Measurements from ENCODE around the gene MGST2. TPM values are rescaled to one million over a fixed set of nuclear protein-coding genes. Genes with fewer than 3 reads are reported as not detected.

Gene MGST2
- total RNA-seq, 1 experiment from 2014 or later = 14.9 TPM

DNA sequence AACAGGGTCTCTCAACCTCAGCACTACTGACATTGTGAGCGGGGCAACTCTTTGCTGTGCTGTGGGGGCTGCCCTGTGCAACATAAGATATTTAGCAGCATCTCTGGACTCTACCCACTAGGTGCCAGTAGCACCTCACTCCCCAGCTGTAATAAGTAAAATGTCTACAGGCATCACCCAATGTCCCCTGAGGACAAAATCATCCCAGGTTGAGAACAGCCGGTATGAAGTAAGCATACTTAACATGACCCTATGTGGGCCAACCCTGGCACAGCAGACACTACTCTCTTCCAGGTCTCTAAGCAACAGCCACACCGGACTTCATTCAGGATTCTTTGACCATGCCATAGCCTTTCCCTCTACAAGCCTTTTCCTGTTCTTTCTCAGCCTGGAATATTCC, 10.5 kb upstream of the MGST2 start:
- Mint-ChIP-seq H3K36me3 (no peaks in the 10 kb centered on the region), H3K4me1 (peaks cover 20% of the 10 kb centered on the region), H3K27me3 (ENCODE audit: low read depth) (peaks cover 7% of the 10 kb centered on the region), H3K4me3 (no peak overlapping the region), H3K27ac (no peak overlapping the region), H3K9me3 (no peaks in the 10 kb centered on the region)
- ATAC-seq (no peak), DNase-seq (ENCODE audit: low spot score) (no peak)
- ChIA-PET POLR2A (no interaction called here), CTCF (interaction anchor here (0.7 to 3.1 kb wide), 4 partner anchors 11 to 171 kb away, joined by 3 to 31 read pairs (median 4); partner anchors contain the start of gene MGST2)
- TF ChIP-seq ZNF263 (CRISPR knock-in tag; IDR thresholded peaks at IDR 0.05; ENCODE audit: low read depth) = no peak
- TF ChIP-seq SMAD3 (CRISPR knock-in tag; IDR thresholded peaks at IDR 0.05; ENCODE audit: borderline replicate concordance) = no peak
- no peak for TF ChIP-seq ATF1 (CRISPR knock-in tag; IDR thresholded peaks at IDR 0.05)
- no peak for TF ChIP-seq RELA (CRISPR knock-in tag; IDR thresholded peaks at IDR 0.05; ENCODE audit: borderline replicate concordance)
- TF ChIP-seq ZNF232 (CRISPR knock-in tag; IDR thresholded peaks at IDR 0.05) = no peak

DNA sequence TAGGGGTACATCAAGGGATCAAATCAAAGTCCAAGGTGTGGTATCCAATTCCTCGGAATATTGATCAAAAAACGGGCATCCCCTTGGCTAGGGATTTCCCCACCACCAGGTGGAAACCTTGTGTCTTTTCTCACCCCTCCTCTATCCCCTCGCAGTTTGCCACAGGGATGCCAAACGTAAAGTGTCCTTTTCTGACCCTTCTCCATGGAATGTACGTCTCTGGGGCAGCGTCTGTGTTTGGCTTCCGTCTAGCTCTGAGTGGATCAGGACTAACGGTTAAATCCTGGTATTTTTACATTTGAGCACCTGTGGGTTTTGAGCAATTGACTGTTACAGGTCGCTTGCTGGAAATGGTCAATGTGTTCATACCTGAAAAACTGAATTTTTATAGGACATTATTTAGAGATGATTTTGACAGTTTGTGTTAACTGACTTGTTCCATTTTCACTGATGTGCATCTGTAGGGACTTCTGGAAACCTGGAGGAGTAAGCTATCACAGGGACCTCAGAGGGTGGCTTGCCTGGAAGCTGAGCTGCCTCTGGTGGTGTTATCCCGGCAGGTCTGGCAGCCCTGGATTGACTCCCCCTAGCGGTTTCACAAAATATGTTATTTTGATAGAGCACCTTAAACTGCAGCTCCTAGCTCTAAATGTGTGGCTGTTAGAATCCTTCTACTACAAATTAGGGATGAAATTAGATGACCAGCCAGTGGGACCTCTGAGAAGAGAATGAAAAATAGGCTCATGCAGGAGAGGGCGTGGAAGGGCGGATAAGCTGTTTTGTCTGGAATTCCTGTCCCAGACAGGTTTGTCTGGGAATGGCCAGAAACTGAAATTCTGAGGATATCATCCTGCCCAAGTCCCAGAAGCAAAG, 8.8 kb upstream of the MGST2 start:
- DNase-seq (ENCODE audit: low spot score) (peak; percentile 57), ATAC-seq (peak; percentile 88)
- H3K4me3 Mint-ChIP-seq = peak overlapping the region; percentile 43
- peaks cover 20% of the 10 kb centered on the region for H3K4me1 Mint-ChIP-seq
- no peaks in the 10 kb centered on the region for H3K9me3 Mint-ChIP-seq
- TF ChIP-seq TEAD1 (CRISPR knock-in tag; IDR thresholded peaks at IDR 0.05) = 0 out of 2 replicates have a peak, but pooled peaks have one; percentile 19
- TF ChIP-seq GABPB1 (CRISPR knock-in tag; IDR thresholded peaks at IDR 0.05) = 0 out of 2 replicates have a peak, but pooled peaks have one; percentile 18
- peak; percentile 59 for TF ChIP-seq CTCF (IDR thresholded peaks at IDR 0.05)
- TF ChIP-seq SOX15 (CRISPR knock-in tag; IDR thresholded peaks at IDR 0.05) = no peak
- H3K36me3 Mint-ChIP-seq = no peaks in the 10 kb centered on the region
- H3K27ac Mint-ChIP-seq = no peak overlapping the region
- CTCF ChIA-PET = interaction anchor here (0.7 to 3.1 kb wide), 72 partner anchors 8 to 771 kb away, joined by 3 to 60 read pairs (median 5); partner anchors contain the start of genes CLGN, MGST2 and SETD7
- H3K27me3 Mint-ChIP-seq (ENCODE audit: low read depth) = peaks cover 7% of the 10 kb centered on the region
- POLR2A ChIA-PET = no interaction called here

DNA sequence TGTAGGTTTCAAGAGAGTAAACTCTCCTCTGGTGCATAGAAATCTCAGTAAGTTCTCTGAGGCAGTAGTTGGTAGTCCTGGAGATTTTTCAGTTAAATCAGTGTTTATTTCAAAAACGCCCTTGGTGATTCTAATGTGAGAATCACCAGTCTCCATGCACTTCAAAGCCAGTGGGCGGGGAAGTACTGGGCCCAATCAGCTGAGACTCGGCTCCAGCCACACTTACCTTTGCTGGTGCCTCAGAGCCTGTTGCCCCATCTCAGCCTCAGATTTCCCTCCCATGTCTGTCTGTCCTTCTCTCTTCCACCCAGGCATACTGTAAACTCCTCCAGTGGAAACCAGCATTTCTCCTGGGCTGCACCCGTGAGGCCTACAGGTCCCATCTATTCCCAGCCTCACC, 7.4 kb upstream of the MGST2 start:
- Mint-ChIP-seq H3K9me3 (no peaks in the 10 kb centered on the region), H3K27me3 (ENCODE audit: low read depth) (peaks cover 7% of the 10 kb centered on the region), H3K36me3 (no peaks in the 10 kb centered on the region), H3K4me3 (no peak overlapping the region), H3K27ac (no peak overlapping the region), H3K4me1 (peaks cover 20% of the 10 kb centered on the region)
- ATAC-seq (peak; percentile 42), DNase-seq (ENCODE audit: low spot score) (no peak)
- no peak for TF ChIP-seq SMAD3 (CRISPR knock-in tag; IDR thresholded peaks at IDR 0.05; ENCODE audit: borderline replicate concordance)
- TF ChIP-seq TCF7 (CRISPR knock-in tag; IDR thresholded peaks at IDR 0.05; ENCODE audit: low read depth) = no peak
- no peak for TF ChIP-seq TP53 (CRISPR knock-in tag; IDR thresholded peaks at IDR 0.05)
- no peak for TF ChIP-seq ATF6 (CRISPR knock-in tag; IDR thresholded peaks at IDR 0.05)
- TF ChIP-seq ZSCAN18 (CRISPR knock-in tag; IDR thresholded peaks at IDR 0.05) = no peak
- no peak for TF ChIP-seq KAT7 (CRISPR knock-in tag; IDR thresholded peaks at IDR 0.05; ENCODE audit: borderline replicate concordance)
- TF ChIP-seq, protein P1, sequence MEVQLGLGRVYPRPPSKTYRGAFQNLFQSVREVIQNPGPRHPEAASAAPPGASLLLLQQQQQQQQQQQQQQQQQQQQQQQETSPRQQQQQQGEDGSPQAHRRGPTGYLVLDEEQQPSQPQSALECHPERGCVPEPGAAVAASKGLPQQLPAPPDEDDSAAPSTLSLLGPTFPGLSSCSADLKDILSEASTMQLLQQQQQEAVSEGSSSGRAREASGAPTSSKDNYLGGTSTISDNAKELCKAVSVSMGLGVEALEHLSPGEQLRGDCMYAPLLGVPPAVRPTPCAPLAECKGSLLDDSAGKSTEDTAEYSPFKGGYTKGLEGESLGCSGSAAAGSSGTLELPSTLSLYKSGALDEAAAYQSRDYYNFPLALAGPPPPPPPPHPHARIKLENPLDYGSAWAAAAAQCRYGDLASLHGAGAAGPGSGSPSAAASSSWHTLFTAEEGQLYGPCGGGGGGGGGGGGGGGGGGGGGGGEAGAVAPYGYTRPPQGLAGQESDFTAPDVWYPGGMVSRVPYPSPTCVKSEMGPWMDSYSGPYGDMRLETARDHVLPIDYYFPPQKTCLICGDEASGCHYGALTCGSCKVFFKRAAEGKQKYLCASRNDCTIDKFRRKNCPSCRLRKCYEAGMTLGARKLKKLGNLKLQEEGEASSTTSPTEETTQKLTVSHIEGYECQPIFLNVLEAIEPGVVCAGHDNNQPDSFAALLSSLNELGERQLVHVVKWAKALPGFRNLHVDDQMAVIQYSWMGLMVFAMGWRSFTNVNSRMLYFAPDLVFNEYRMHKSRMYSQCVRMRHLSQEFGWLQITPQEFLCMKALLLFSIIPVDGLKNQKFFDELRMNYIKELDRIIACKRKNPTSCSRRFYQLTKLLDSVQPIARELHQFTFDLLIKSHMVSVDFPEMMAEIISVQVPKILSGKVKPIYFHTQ (CRISPR knock-in tag; IDR thresholded peaks at IDR 0.05) = no peak
- TF ChIP-seq MXD4 (CRISPR knock-in tag; IDR thresholded peaks at IDR 0.05; ENCODE audit: borderline replicate concordance) = no peak
- TF ChIP-seq ZNF671 (CRISPR knock-in tag; IDR thresholded peaks at IDR 0.05) = no peak
- TF ChIP-seq, protein P2, sequence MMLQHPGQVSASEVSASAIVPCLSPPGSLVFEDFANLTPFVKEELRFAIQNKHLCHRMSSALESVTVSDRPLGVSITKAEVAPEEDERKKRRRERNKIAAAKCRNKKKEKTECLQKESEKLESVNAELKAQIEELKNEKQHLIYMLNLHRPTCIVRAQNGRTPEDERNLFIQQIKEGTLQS (CRISPR knock-in tag; conservative IDR thresholded peaks at IDR 0.05) = no peak
- no peak for TF ChIP-seq IRF1 (CRISPR knock-in tag; IDR thresholded peaks at IDR 0.05)
- TF ChIP-seq HMGA2 (CRISPR knock-in tag; IDR thresholded peaks at IDR 0.05) = no peak
- TF ChIP-seq ATF1 (CRISPR knock-in tag; IDR thresholded peaks at IDR 0.05) = no peak
- TF ChIP-seq PRRX2 (CRISPR knock-in tag; IDR thresholded peaks at IDR 0.05) = no peak
- CTCF ChIA-PET = interaction anchor here (0.6 to 3.1 kb wide), 19 partner anchors 8 to 391 kb away, joined by 3 to 60 read pairs (median 6); partner anchors contain the start of gene MGST2
- POLR2A ChIA-PET = no interaction called here
